ENCODE results near the gene CRYBG1. TPM values are rescaled to one million over a fixed set of nuclear protein-coding genes. Genes with fewer than 3 reads are reported as not detected.

CRYBG1 gene
- total RNA-seq, 4 donors from 2014 or later: 7.9 to 14.4 (median 11.1) TPM

DNA sequence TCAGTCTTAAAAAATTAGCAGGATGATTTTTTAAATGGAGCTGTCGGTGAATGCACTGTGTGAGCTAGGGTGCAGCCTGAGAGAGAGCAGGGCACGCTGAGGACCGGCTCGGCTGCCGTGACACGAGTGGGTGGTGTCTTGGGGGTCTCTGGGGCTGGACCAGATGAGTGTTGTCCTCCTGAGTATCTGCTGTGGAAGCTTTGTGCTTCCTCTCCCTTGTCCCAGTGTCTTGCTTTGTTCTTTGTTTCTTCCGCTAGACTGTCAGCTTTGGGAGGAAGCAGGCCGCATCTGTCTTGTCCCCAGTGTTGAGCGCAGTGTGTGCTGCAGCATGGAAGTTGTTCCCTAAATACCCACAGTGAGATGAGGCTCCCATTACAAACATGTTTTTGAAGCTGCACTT is 179.4 kb downstream of the CRYBG1 start:
- intact Hi-C loops (cut with DNase I): no loop called here
- Histone ChIP-seq H3K27me3 (no peaks in the 10 kb centered on the region), H3K27ac (no peak overlapping the region), H3K4me1 (no peaks in the 10 kb centered on the region), H3K4me3 (replicated peaks in 1 of 3) (no peak overlapping the region), H3K36me3 (no peaks in the 10 kb centered on the region), H3K9me3 (no peaks in the 10 kb centered on the region)
- WGBS, 2 donors: 85 to 89% methylated on average over 9 of the region's 9 CpGs
- TF ChIP-seq, protein P1, sequence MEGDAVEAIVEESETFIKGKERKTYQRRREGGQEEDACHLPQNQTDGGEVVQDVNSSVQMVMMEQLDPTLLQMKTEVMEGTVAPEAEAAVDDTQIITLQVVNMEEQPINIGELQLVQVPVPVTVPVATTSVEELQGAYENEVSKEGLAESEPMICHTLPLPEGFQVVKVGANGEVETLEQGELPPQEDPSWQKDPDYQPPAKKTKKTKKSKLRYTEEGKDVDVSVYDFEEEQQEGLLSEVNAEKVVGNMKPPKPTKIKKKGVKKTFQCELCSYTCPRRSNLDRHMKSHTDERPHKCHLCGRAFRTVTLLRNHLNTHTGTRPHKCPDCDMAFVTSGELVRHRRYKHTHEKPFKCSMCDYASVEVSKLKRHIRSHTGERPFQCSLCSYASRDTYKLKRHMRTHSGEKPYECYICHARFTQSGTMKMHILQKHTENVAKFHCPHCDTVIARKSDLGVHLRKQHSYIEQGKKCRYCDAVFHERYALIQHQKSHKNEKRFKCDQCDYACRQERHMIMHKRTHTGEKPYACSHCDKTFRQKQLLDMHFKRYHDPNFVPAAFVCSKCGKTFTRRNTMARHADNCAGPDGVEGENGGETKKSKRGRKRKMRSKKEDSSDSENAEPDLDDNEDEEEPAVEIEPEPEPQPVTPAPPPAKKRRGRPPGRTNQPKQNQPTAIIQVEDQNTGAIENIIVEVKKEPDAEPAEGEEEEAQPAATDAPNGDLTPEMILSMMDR (IDR thresholded peaks at IDR 0.05): no peak
- no peak for TF ChIP-seq POLR2A (IDR thresholded peaks at IDR 0.05)
- no peak for DNase-seq

- H3K27me3 ChIP-seq: no peaks in the 10 kb centered on the region
- H3K4me3 ChIP-seq (replicated peaks in 1 of 3): no peak overlapping the region
- no peaks in the 10 kb centered on the region for H3K4me1 ChIP-seq
- intact Hi-C loops (cut with DNase I): no loop called here
- H3K9me3 ChIP-seq: no peaks in the 10 kb centered on the region
- no peak overlapping the region for H3K27ac ChIP-seq
- DNase-seq: no peak
- no peaks in the 10 kb centered on the region for H3K36me3 ChIP-seq
- no peak for TF ChIP-seq POLR2A (IDR thresholded peaks at IDR 0.05)
- TF ChIP-seq, protein P1 (IDR thresholded peaks at IDR 0.05): no peak
These were observed 179.9 kb downstream of the CRYBG1 start for GRCh38 chr6:106540432-106540831.

DNA sequence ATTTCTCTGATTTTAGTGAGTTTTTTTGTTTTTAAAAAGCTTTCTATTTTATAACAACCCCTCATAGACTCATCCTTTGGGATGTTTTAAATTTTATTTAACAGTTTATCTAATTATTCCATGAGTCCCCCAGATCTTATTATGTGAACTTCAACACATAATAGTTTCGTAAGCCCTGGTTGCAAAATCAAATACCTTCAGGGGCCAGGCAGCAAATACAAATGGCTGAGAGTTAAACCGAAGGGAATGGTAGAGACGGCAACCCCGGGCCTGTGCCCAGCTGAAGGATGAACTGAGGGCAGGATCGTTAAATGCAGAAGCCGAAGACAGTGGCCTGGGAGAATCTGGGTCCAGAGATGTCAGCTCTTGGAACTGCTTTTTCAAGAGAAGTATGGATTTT is 180.4 kb downstream of the CRYBG1 start:
- Histone ChIP-seq H3K9me3 (no peaks in the 10 kb centered on the region), H3K27ac (no peak overlapping the region), H3K4me3 (replicated peaks in 1 of 3) (no peak overlapping the region), H3K27me3 (no peaks in the 10 kb centered on the region), H3K36me3 (no peaks in the 10 kb centered on the region), H3K4me1 (no peaks in the 10 kb centered on the region)
- no peak for TF ChIP-seq POLR2A (IDR thresholded peaks at IDR 0.05)
- TF ChIP-seq, protein P1 (IDR thresholded peaks at IDR 0.05): no peak
- no peak for DNase-seq
- 91 to 97% methylated on average over 6 of the region's 6 CpGs for WGBS, 2 donors
- intact Hi-C loops (cut with DNase I): no loop called here

DNA sequence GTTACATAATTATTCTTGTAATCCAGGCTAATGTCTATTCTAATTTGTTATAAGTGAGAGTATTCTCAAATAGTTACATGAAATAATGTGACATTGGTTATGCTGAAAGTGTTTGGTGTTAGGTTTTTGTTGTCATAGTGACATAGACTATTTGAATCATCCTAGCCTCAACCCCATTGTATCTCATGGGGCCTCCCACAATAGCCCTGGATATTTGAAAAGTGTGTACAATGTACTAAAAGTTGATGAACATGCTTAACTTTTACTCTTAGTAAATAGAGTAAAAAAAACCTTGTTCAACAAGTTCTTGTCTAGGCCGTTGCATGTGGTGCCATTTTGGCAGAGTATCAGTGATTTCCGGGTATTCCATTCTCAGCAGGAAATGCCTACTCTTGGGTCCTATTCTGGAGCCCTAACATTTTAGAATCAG is 185.8 kb downstream of the CRYBG1 start:
- Histone ChIP-seq H3K9me3 (no peaks in the 10 kb centered on the region), H3K36me3 (no peaks in the 10 kb centered on the region), H3K4me3 (replicated peaks in 1 of 3) (no peak overlapping the region), H3K4me1 (no peaks in the 10 kb centered on the region), H3K27me3 (no peaks in the 10 kb centered on the region), H3K27ac (no peak overlapping the region)
- 38 to 58% methylated on average over 2 of the region's 2 CpGs for WGBS, 2 donors
- no peak for TF ChIP-seq POLR2A (IDR thresholded peaks at IDR 0.05)
- TF ChIP-seq, protein P1 (IDR thresholded peaks at IDR 0.05): no peak
- intact Hi-C loops (cut with DNase I): no loop called here
- no peak for DNase-seq

DNA sequence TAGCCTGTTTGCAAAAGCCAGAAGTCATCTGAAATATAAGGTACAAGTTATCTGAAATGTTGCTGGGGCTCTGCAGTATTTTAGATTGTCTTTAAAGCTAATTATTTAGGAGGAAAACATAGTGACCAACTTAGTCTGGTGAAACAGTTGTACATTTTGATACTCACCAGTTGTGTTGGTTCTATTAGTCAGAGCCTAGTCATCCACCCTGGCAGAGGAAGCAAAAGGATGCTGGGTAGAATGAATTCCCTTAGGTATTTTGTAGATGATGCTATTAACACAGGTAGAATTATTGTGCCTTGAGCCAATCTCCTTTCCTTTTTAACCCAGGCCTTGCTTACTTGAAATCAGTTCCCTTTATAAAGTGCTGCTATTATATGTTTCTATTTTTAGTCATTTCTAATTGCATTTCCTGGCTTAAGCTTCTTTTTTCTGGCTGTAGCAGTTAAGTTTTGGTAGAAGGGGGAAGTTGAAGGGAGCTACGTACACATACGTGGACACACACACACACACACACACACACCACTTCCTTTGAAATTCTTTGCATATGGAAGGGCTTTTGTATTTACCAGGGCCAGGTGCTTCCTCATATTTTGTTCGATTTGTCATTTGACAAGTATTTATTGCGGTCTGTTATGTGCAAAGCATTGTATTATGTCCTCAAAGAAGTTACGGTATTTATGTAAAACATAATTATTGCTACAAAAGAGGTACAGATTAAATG is 186.3 kb downstream of the CRYBG1 start:
- Histone ChIP-seq H3K36me3 (no peaks in the 10 kb centered on the region), H3K27me3 (no peaks in the 10 kb centered on the region), H3K27ac (no peak overlapping the region), H3K4me3 (replicated peaks in 1 of 3) (no peak overlapping the region), H3K4me1 (no peaks in the 10 kb centered on the region), H3K9me3 (no peaks in the 10 kb centered on the region)
- intact Hi-C loops (cut with DNase I): no loop called here
- DNase-seq: no peak
- TF ChIP-seq, protein P1 (IDR thresholded peaks at IDR 0.05): no peak
- no peak for TF ChIP-seq POLR2A (IDR thresholded peaks at IDR 0.05)
- 40 to 47% methylated on average over 5 of the region's 5 CpGs for WGBS, 2 donors
